ENCODE results near the gene SLC4A11. TPM values are rescaled to one million over a fixed set of nuclear protein-coding genes. Genes with fewer than 3 reads are reported as not detected.

SLC4A11 gene
- polyA plus RNA-seq, 1 donor (not counting 4 experiments of a cell fraction or from before 2014, with no cell fraction given), result 4.7 TPM

DNA sequence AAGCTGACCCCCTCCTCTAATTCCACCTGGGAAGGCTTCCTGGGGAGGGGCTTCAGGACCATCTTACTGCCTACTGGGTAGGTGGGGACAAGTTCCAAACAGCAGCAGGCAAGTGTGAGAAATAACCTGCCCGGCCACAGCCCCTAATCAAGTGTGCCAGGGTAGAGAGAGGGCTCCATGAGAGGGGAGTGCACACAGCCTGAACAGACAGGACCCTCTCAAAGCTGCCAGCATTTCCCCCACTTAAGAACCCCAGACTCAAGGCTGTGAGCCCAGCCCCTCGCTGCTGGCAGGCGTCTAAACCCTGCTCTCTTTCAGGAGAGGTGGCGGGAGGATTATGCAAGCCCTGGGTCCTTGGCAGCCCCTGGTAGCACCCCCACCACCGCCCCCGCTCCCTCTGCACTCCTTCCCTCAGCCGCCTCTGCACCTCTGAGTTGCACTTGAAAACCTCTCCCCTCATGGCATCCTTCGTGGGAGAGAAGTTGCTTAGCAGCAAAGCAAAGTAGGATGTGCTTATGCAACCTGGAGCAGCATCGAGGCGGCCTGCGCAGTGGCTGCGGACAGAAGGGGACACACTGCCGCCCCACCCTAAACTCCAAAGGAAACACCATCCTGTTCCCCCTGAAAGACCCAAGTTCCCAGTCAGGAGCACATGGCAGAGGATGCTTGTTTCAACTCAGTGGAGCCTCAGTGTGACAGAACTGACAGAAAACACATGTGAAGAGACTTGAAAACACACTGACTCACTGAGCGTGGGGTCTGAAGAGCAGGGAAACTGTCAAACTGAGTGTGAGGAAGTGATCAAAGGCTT lies 45.0 kb downstream of the SLC4A11 start:
- Histone ChIP-seq H3K4me2 (ENCODE audit: control insufficient read depth, extremely low read depth, insufficient read depth, low read depth, low read length) (no peak overlapping the region), H3K27me3 (ENCODE audit: control insufficient read depth, extremely low read depth, insufficient read depth, low read length) (no peaks in the 10 kb centered on the region), H3K79me2 (ENCODE audit: control insufficient read depth, insufficient read depth, low read length) (no peaks in the 10 kb centered on the region), H3K27ac (ENCODE audit: control insufficient read depth, insufficient read depth, low read length) (no peak overlapping the region), H3K9ac (ENCODE audit: control insufficient read depth, extremely low read depth, insufficient read depth, low read length) (no peak overlapping the region), H3K9me1 (ENCODE audit: control insufficient read depth, extremely low read depth, insufficient read depth, low read length) (no peaks in the 10 kb centered on the region), H3K4me1 (ENCODE audit: control insufficient read depth, extremely low read depth, insufficient read depth, low read length) (no peaks in the 10 kb centered on the region), H3K9me3 (ENCODE audit: control insufficient read depth, low read depth, low read length) (no peaks in the 10 kb centered on the region), H4K20me1 (ENCODE audit: control insufficient read depth, extremely low read depth, insufficient read depth, low read length) (no peaks in the 10 kb centered on the region), H3K36me3 (ENCODE audit: control insufficient read depth in 2 of 2, extremely low read depth in 1 of 2, insufficient read depth in 2 of 2, low read length in 2 of 2) (peaks cover 43 to 48% of the 10 kb centered on the region in 2 experiments), H3K4me3 (ENCODE audit: control insufficient read depth in 2 of 3, extremely low read depth in 1 of 3, insufficient read depth in 2 of 3, low read depth in 1 of 3, low read length in 3 of 3) (no peak overlapping the region), H2AFZ (ENCODE audit: control insufficient read depth, low read length) (no peak overlapping the region)
- DNase-seq (ENCODE audit: low read depth, low spot score), result no peak
- FAIRE-seq, result no peak
- TF ChIP-seq EZH2 (IDR thresholded peaks at IDR 0.05; ENCODE audit: low read length), result no peak
- TF ChIP-seq, protein P1, sequence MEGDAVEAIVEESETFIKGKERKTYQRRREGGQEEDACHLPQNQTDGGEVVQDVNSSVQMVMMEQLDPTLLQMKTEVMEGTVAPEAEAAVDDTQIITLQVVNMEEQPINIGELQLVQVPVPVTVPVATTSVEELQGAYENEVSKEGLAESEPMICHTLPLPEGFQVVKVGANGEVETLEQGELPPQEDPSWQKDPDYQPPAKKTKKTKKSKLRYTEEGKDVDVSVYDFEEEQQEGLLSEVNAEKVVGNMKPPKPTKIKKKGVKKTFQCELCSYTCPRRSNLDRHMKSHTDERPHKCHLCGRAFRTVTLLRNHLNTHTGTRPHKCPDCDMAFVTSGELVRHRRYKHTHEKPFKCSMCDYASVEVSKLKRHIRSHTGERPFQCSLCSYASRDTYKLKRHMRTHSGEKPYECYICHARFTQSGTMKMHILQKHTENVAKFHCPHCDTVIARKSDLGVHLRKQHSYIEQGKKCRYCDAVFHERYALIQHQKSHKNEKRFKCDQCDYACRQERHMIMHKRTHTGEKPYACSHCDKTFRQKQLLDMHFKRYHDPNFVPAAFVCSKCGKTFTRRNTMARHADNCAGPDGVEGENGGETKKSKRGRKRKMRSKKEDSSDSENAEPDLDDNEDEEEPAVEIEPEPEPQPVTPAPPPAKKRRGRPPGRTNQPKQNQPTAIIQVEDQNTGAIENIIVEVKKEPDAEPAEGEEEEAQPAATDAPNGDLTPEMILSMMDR (optimal IDR thresholded peaks at IDR 0.05 in 1 of 3, IDR thresholded peaks at IDR 0.05 in 1 of 3, conservative IDR thresholded peaks at IDR 0.05 in 1 of 3; ENCODE audit: extremely low read depth in 1 of 3, insufficient read depth in 2 of 3, low read length in 3 of 3), result no peak
- dilution Hi-C loops (cut with MboI; ENCODE audit: extremely low pct_ligation_motif_present, low sequenced_read_pairs), result no loop called here

DNA sequence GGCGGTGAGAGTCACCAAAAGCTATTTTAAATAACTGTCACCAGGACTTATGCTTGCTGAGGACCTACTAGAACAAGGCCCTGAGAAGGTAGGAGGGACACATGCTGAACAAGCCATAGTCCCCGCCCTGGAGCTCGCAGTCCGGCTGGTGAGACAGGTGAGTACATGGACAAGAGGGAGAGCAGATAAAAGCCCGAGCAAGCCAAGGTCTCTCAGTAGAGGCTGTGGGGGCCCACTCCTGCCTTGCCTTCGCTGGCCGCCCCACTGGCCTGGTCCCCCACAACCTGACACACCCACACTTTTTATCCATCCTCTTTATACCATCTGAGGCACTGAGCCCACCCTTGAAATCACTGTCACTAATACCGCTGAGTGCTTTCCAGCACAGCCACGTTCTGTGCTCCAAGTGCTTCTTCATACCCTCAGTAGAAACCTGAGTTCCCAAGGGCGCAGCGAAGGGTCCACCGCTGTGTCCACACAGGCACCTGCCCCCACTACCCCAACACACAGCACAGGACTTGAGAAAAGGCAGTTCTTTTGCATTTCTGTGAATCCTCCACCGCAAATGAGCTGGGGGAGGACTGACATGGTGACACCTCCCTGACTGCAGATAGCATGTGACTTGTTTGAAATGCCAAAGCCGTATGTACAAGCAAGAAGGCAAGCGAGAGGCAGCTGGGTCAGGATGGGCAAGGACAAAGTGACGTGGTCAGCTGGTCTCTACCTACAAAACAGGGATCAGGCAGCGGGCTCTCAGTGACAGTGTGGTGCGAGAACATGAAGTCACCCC lies 46.6 kb downstream of the SLC4A11 start:
- H3K9ac ChIP-seq (ENCODE audit: control insufficient read depth, extremely low read depth, insufficient read depth, low read length), result no peak overlapping the region
- no peaks in the 10 kb centered on the region for H3K4me1 ChIP-seq (ENCODE audit: control insufficient read depth, extremely low read depth, insufficient read depth, low read length)
- no peaks in the 10 kb centered on the region for H3K79me2 ChIP-seq (ENCODE audit: control insufficient read depth, insufficient read depth, low read length)
- FAIRE-seq (no peak), DNase-seq (ENCODE audit: low read depth, low spot score) (no peak)
- H2AFZ ChIP-seq (ENCODE audit: control insufficient read depth, low read length), result no peak overlapping the region
- no peak for TF ChIP-seq EZH2 (IDR thresholded peaks at IDR 0.05; ENCODE audit: low read length)
- TF ChIP-seq, protein P1 (optimal IDR thresholded peaks at IDR 0.05 in 1 of 3, IDR thresholded peaks at IDR 0.05 in 1 of 3, conservative IDR thresholded peaks at IDR 0.05 in 1 of 3; ENCODE audit: extremely low read depth in 1 of 3, insufficient read depth in 2 of 3, low read length in 3 of 3), result no peak
- no peak overlapping the region for H3K4me2 ChIP-seq (ENCODE audit: control insufficient read depth, extremely low read depth, insufficient read depth, low read depth, low read length)
- no peaks in the 10 kb centered on the region for H3K9me3 ChIP-seq (ENCODE audit: control insufficient read depth, low read depth, low read length)
- peaks cover 43 to 45% of the 10 kb centered on the region in 2 experiments for H3K36me3 ChIP-seq (ENCODE audit: control insufficient read depth in 2 of 2, extremely low read depth in 1 of 2, insufficient read depth in 2 of 2, low read length in 2 of 2)
- H4K20me1 ChIP-seq (ENCODE audit: control insufficient read depth, extremely low read depth, insufficient read depth, low read length), result no peaks in the 10 kb centered on the region
- no peak overlapping the region for H3K27ac ChIP-seq (ENCODE audit: control insufficient read depth, insufficient read depth, low read length)
- no peaks in the 10 kb centered on the region for H3K27me3 ChIP-seq (ENCODE audit: control insufficient read depth, extremely low read depth, insufficient read depth, low read length)
- no peaks in the 10 kb centered on the region for H3K9me1 ChIP-seq (ENCODE audit: control insufficient read depth, extremely low read depth, insufficient read depth, low read length)
- no peak overlapping the region for H3K4me3 ChIP-seq (ENCODE audit: control insufficient read depth in 2 of 3, extremely low read depth in 1 of 3, insufficient read depth in 2 of 3, low read depth in 1 of 3, low read length in 3 of 3)
- dilution Hi-C loops (cut with MboI; ENCODE audit: extremely low pct_ligation_motif_present, low sequenced_read_pairs), result no loop called here

Measured in keratinocyte (primary cell).